Measurements from ENCODE around the gene DKK2.
"Not testable (repeated sequence)": the region's sequence is repeated elsewhere in the genome, so short reads cannot be mapped to it uniquely, and the experiment has no call there.

The DKK2 gene

DNA sequence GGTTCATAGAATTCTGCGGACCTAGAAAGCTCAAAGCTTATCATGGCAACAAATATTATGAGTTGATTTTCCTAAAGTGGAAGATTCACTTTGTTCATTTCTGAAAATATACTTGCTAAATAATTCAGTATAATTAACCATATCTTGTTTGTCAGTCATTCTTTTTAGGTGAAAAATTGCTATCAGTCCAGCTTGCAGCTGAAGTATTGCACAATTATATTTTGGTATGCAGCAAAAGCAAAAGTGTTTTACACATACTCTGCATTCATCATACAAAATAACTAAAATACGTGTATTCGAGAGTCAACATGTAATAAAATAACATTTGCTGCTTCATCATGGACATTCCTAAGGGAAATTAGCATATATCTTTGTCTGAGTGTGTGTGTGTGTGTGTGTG is 24.8 kb downstream of the DKK2 start:
- no peak for DNase-seq

DNA sequence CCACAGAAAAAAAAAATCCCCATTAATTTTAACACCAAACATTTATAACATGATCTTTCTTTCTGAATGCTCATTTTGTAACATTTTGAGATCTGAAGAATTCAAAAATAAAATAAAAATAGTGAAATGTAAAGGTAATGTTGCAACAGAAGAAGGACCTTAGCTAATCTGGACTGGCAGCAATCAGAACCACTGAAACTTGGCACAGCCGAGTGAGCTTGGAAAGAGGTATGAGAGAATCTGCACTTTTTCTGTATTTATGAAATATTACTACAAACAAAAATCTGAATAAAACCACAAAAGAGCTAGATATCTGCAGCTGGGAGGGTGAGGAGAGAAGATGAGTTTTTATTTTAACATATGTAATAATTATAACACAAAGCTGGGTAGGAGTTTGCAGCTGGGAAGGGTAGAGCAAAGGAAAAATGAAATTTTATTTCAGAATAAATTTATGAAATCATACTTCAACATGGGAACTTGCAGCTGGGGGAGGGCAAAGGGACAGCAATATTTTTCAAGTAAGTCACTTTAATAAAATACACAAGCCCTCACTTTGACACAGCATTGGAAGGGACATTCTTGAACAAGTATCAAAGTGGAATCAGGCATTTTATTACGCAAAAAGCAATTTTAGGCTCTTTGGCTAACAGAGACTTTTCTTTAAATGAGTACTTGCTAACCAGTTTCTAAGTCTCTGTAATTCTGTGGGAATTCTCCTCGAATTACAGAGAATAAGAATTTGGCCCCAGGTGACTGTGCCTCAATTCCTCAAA is 26.7 kb downstream of the DKK2 start:
- no peak for DNase-seq

- DNase-seq, result no peak
Measured at GRCh38 chr4:107008115-107008514, 28.0 kb downstream of the DKK2 start.

- no peak for DNase-seq
Measured at GRCh38 chr4:107006218-107006617, 29.9 kb downstream of the DKK2 start.

- no peak for DNase-seq
Measured at GRCh38 chr4:106996490-106996889, 39.6 kb downstream of the DKK2 start.

- no peak for DNase-seq
Measured at GRCh38 chr4:106993827-106994226, 42.3 kb downstream of the DKK2 start.

DNA sequence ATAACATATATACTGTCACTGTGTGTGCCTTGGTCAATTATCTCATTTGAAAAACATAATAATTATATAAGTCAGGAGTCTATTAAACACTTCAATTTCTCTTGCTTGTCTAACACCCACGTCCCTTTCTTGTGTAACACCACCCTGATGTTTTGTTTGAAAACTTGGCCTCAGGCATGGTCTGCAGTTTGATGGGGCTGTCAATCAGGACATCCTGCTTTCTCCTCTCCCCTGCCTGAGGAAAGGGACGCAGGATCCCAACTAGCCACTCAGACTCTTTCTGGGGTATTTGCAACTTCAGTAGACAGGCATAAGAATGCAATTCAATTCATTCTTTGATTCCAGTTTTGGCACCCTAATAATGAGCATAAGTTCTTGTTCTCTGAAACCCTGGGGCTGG is 48.8 kb downstream of the DKK2 start:
- no peak for DNase-seq

DNA sequence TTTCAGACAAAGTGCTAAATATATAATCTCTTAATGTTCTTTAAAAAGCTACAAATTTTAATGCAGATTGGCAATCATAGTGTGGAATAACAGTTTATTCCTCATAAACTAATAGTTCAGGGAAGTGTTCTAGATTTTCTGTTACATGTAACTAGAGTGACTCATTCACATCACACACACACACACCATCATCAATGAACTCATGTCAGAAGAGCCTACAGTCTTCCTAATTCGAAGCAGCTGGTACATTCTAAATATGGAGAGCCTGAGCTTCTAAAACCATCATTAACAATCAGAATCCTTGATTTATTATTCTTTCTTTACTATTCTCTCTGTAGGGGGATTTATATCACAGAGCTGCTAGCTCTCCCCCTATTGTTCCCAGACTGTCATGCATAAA is 49.6 kb downstream of the DKK2 start:
- no peak for DNase-seq

DNA sequence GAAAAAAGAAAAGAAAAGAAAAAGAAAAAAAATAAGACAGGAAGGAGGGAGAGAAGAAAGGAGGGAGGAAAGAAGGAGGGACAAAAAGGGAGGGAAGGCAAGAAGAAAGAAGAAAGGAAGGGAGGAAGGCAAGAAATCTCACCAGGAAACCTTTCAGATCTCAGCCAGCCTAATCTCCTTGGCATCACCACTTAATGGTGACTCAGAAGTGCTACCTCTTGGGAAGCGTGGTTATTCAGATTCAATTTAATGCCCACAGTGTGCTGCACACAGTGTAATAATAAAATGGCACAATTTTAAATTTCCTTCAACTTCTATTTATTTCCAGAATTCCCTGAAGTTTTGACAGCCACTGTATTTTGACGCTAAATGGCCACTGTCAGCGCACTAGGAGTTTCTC is 50.3 kb downstream of the DKK2 start:
- DNase-seq, result no peak

DNA sequence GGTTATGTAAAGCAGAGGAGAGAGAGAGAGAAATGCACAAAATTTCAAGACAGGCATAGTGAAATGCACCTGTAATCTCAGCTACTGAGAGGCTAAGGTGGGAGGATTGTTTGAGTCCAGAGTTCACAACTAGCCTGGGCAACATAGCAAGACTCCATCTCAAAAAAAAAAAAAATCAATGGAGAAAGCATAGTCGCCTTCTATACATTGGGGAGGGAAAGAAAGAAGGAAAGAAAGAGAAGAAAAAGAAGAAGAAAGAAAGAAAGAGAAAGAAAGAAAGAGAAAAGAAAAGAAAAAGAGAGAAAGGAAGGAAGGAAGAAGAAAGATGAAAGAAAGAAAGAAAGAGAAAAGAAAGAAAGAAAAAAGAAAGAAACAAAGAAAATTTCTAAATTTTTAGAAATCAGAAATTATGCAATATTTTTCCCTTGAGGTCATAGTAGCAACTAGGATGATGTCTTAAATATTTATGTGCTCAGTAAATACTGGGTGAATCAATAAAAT is 53.4 kb downstream of the DKK2 start:
- no peak for DNase-seq

GRCh38 chr4:106981431-106981830 is 54.7 kb downstream of the DKK2 start:
- DNase-seq, result no peak

DNA sequence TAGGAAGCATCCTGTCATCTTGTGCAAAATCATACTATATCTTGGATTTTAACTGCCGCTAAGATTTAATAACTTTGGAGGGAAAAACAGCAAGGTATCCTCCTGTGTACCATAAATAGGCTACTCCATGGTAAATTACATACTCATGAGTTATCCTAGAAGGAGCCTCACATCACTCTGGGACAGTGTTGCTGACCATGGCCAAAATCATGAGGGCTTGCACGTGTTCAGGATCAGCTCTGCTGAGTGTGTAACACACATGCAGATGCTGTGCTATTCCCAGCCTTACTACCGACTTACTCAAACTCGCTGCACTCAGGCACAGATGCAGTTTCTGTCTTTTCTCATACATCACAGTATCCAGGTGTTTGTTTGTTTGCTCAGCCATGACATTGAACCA is 56.6 kb downstream of the DKK2 start:
- DNase-seq, result no peak

- DNase-seq, result no peak
Measured at GRCh38 chr4:106978046-106978774, 57.9 kb downstream of the DKK2 start.

DNA sequence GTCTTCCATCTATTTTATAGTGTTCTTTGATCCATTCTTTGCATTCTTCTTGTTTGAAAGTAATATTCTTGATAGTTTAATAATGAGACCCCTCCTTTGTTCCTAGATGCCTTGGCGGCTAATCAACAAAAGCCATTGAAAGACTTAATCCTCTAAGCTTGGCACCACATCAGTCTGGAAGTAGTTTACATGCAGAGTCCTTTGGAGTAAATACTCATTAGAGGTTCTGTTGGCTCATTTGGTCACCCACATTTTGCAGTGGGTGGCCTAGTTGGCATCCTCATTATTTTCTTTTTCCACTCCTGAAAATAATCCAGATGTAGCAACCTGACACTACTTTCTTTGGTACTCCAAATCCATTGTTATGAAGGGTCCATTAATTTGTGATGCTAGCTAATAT is 64.5 kb downstream of the DKK2 start:
- no peak for DNase-seq

DNA sequence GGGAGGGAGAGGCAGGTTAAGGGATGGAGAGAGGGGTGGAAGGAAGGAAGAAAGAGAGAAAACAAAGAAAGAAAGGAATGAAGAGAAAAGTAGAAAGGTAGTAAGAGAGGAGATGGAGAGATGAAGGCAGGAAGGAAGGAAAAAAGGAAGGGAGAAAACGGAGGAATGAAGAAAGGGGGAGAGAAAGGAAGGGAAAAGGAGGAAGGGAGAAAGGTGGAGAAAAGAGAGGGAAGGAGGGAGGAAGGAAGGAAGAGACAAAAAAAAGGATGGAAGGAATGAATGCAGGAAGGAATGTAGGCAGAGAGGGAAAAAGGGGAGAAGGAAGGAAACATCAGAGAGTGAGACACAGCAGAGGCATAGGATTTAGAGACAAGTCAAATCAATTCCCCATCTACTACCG is 68.2 kb downstream of the DKK2 start:
- DNase-seq, result no peak

- DNase-seq, result no peak
Measured at GRCh38 chr4:106953036-106953705, 82.9 kb downstream of the DKK2 start.

GRCh38 chr4:106951891-106952290 is 84.2 kb downstream of the DKK2 start:
- DNase-seq, result no peak

DNA sequence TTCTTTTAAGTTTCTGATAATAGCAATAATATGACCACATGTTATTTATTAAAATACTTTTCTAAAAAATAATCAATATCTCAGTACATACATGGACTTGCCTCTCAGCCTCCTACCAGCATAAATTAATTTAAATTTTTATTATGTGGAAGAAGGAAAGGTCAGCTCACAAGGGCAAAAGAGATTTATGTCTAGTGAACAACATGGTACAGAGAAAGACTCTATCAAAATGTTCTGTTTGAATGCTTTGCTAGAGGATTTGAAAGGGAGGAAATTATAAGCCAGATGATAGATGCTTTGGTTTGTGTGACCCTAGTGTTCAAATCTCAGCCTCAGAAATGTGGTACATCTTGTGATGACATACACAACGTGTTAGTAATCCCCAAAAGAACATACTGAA is 94.3 kb downstream of the DKK2 start:
- DNase-seq, result no peak

- no peak for DNase-seq
Measured at GRCh38 chr4:106930522-106930921, 105.6 kb downstream of the DKK2 start.

GRCh38 chr4:106929248-106929647 is 106.9 kb downstream of the DKK2 start:
- DNase-seq, result no peak

DNA sequence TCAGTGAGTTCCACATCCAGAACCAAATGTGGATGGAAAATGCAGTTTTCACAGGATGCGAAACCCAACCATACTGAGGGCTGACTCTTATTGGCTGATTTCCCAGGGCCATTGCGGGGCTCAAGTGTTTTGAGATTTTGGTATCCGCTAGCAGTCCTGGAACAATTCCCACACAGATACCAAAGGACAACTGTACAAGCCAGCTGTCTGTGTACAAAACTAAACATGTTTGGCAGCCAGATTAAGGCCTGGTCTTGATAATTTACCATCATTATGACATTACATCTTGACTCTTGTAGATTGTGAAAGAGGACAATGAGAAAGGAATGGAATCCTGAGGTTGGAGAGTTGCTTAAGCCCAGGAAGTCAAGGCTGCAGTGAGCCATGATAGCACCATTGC is 121.9 kb downstream of the DKK2 start:
- DNase-seq, result no peak

DNA sequence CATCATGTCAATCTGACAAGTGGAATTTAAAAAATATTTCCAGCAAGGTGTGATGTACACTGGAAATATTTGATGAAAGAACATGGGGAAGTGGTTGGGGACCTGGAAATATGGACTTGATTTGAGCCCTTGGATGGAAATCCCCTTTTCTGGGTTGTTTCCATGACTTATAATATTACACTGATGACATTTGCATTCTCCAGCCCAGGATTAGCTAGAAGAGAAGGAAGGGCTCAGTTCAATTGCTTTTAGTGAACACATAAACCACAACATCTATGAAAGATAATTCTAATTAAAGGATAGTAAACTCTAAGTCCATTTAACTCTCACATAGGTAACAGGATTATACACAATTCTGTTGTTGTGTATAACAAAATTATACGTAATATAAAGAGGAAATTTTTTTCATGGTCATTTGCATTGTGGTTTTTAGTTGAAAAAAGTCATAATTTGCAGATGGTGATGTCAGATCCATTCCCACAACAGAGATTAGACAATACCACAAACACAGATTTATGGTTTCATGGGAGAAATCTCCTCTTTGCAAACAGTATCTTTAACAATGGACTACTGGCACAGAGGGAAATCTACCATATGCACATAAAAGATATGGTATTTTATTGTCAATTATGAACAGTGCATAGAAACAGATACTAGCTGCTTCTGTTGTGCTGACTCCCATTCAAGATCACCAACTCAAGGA is 126.5 kb downstream of the DKK2 start:
- no peak for DNase-seq

- DNase-seq, result not testable (repeated sequence)
Measured at GRCh38 chr4:106908049-106908448, 128.1 kb downstream of the DKK2 start.

All from NCI-H1092 treated with DMSO at 0.1 percent for 48 hours (cell line).